ENCODE results near the gene CCL21. TPM values are rescaled to one million over a fixed set of nuclear protein-coding genes. Genes with fewer than 3 reads are reported as not detected.
"Not testable (repeated sequence)": the region's sequence is repeated elsewhere in the genome, so short reads cannot be mapped to it uniquely, and the experiment has no call there.

Gene CCL21, protein sequence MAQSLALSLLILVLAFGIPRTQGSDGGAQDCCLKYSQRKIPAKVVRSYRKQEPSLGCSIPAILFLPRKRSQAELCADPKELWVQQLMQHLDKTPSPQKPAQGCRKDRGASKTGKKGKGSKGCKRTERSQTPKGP
- polyA plus RNA-seq (ENCODE audit: insufficient read length in 3 of 3): 10 to 100 TPM in 2 of 3 donors, 1 to 10 TPM in 1; 8.4 to 33.3 (median 21.8) TPM
- long read RNA-seq, donor 1, partial matches to known transcripts: 0 of 3 reads
- long read RNA-seq, donor 1, other reads (novel, unspliced or antisense): 0 of 3 reads
- long read RNA-seq, donor 2, transcript CCL21-201 (4 exons, 852 nt): major isoform, 27 of 41 reads
- long read RNA-seq, donor 2, transcript CCL21-202 (3 exons, 599 nt): minor isoform, 5 of 41 reads
- long read RNA-seq, donor 2, partial matches to known transcripts: 9 of 41 reads
- long read RNA-seq, donor 2, other reads (novel, unspliced or antisense): 0 of 41 reads
- long read RNA-seq, donor 3, transcript CCL21-201 (4 exons, 852 nt): major isoform, 10 of 11 reads
- long read RNA-seq, donor 3, partial matches to known transcripts: 0 of 11 reads
- long read RNA-seq, donor 3, other reads (novel, unspliced or antisense): 0 of 11 reads
- long read RNA-seq, donor 4, partial matches to known transcripts: 0 of 5 reads
- long read RNA-seq, donor 4, other reads (novel, unspliced or antisense): 0 of 5 reads
- long read RNA-seq, donor 5: 0 reads
- long read RNA-seq, donor 6, partial matches to known transcripts: 0 of 3 reads
- long read RNA-seq, donor 6, other reads (novel, unspliced or antisense): 0 of 3 reads
- long read RNA-seq, donor 7, transcript CCL21-201 (4 exons, 852 nt): major isoform, 20 of 29 reads
- long read RNA-seq, donor 7, partial matches to known transcripts: 7 of 29 reads
- long read RNA-seq, donor 7, other reads (novel, unspliced or antisense): 0 of 29 reads
- long read RNA-seq, donor 8, transcript CCL21-202 (3 exons, 599 nt): minor isoform, 5 of 28 reads
- long read RNA-seq, donor 8, transcript CCL21-201 (4 exons, 852 nt): major isoform, 18 of 28 reads
- long read RNA-seq, donor 8, partial matches to known transcripts: 5 of 28 reads
- long read RNA-seq, donor 8, other reads (novel, unspliced or antisense): 0 of 28 reads
- long read RNA-seq, donor 9, transcript CCL21-201 (4 exons, 852 nt): major isoform, 9 of 9 reads
- long read RNA-seq, donor 9, partial matches to known transcripts: 0 of 9 reads
- long read RNA-seq, donor 9, other reads (novel, unspliced or antisense): 0 of 9 reads
- long read RNA-seq, donor 10, partial matches to known transcripts: 0 of 3 reads
- long read RNA-seq, donor 10, other reads (novel, unspliced or antisense): 0 of 3 reads
- long read RNA-seq, donor 11, partial matches to known transcripts: 0 of 3 reads
- long read RNA-seq, donor 11, other reads (novel, unspliced or antisense): 0 of 3 reads
- long read RNA-seq, donor 12, partial matches to known transcripts: 0 of 2 reads
- long read RNA-seq, donor 12, other reads (novel, unspliced or antisense): 0 of 2 reads
- long read RNA-seq, donor 13: 0 reads
- long read RNA-seq, donor 14, transcript CCL21-201 (4 exons, 852 nt): major isoform, 8 of 8 reads
- long read RNA-seq, donor 14, partial matches to known transcripts: 0 of 8 reads
- long read RNA-seq, donor 14, other reads (novel, unspliced or antisense): 0 of 8 reads
- long read RNA-seq, donor 15, partial matches to known transcripts: 0 of 3 reads
- long read RNA-seq, donor 15, other reads (novel, unspliced or antisense): 0 of 3 reads
- long read RNA-seq, donor 16, transcript CCL21-201 (4 exons, 852 nt): major isoform, 7 of 8 reads
- long read RNA-seq, donor 16, partial matches to known transcripts: 0 of 8 reads
- long read RNA-seq, donor 16, other reads (novel, unspliced or antisense): 0 of 8 reads

DNA sequence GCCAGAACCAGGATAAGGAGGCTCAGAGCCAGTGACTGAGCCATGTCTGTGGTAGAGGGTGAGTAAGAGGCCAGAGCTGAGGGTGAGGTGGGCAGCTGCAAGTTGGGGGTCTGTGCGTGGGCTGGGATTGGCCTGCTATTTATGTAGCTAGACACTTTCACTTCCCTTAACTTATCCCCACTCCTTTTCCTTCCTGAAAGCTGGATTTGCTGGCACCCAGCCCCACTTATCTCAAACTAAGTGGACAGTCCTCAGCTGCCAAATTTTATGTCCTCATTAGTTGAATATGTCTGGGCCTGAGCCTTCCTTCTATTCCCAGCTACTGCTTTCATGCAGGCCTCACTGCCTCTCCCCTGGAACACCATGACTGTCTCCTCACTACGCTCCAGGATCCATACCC lies at the start of gene CCL21:
CCL21 (minus strand) TSS at position 114 of the 400 bp plus-strand sequence; CDS start at position 44, 70 bp downstream.
- DNase-seq (ENCODE audit: extremely low read depth in 1 of 11, low read depth in 9 of 11, low spot score in 4 of 11): peak in 4 of 11 donors; percentile 24 to 55 (median 34)

DNA sequence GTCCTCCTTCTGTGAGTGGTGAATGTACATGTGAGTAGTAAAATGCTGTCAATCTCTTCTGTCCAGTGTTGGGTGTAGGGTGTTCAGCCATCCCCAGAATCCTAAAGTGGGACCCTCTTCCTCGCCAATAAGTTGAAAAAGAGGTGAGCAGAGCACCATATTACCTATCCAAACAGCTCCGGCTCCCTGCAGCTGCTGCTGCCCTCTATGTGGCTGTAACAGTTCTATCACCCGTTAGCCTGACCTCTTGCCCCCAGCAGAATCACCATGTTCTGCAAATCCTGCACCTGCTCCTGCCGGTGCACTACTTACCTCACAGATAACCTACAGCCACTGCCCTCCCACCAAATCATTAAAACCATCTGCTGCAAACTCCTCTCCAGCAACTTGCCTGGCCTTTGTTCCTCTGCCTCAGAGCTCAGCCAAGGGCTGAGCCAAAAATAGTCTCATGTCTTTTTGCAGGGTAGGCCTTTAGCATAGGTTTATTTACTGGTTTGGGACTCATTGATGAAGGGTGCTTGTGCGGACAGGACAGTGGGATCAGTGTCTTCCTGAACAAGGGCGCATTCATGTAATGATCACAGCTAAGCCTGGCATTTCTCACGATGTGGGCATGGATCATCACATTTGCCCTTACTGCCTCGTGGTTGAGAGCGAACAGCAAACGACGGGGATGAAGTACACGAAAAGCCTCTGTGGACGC lies 49.6 kb upstream of the CCL21 start:
- no peak for DNase-seq (ENCODE audit: extremely low read depth in 1 of 11, low read depth in 9 of 11, low spot score in 4 of 11)

DNA sequence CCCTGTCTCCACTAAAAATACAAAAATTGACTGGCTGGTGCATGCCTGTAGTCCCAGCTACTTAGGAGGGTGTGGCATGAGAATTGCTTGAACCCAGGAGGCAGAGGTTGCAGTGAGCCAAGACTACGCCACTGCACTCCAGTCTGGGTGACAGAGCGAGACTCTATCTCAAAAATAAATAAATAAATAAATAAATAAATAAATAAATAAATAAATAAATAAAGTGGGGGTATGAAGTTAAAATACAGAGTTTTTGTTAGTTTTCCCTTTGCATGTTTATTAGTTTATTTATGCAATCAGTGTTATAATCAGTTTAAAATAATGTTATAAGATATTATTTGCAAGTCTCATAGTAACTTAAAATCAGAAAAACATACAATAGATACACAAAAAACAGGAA lies 40.4 kb upstream of the CCL21 start:
- DNase-seq (ENCODE audit: extremely low read depth in 1 of 11, low read depth in 9 of 11, low spot score in 4 of 11): not testable (repeated sequence)

DNA sequence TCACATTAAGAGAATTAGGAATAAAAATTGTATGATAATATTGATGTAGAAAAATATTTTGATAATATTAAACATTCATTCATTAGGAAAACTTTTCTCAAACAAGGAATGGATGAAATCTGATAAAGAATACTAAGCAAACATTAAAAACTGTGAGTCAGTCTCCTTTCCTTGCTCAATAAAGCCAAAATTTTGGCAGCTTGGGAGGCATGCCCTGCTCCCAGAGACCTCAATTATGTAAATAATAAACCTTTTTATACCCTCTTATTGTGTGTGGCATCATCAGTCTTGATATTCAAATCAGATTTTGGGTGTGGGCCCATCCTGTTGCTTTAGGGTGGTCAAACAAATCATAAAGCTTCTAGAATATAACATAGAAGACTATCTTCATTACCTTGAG lies 36.6 kb upstream of the CCL21 start:
- no peak for DNase-seq (ENCODE audit: extremely low read depth in 1 of 11, low read depth in 9 of 11, low spot score in 4 of 11)

DNA sequence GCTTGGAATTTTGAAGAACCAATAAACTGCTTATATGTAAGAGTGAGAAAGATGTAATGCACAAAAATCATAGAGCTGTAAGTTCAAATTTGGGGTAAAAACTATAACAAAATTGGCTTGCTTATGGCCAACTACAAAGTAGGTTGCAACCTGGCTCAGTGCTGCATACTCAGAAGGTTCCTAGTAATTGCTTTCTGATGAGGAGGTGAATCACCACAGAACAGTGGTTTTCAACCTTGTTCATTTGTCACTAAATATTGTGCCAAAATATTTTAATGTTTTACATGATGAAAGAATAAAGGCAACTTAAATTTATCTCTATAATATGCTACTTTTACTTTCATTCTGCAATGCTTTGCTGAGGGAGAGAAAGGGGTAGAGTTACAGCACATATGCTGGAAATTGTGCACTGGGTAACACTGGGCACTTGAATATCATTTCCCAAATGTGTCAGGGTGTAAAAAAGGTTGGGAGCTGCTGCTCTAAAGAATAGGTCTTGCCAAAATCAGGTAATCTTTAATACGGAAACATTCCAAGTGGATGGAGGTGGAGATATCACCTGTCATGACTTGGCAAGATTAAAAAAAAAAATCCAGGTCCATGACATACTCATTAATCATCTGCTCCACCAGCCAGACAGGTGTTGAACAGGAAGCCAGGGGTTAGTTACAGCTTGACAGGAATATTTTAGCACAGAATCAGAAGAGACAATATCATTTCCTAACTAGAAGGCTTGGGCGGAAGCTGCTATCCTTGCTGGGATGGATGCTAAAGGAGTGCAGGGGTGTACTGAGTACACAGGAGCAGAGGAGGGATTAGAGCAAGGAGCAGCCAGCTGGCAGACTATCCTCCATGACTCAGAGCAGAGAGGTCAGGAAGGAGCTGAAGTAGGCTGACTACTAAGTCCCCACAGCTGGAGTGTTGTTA lies 34.6 kb upstream of the CCL21 start:
- no peak for DNase-seq (ENCODE audit: extremely low read depth in 1 of 11, low read depth in 9 of 11, low spot score in 4 of 11)

DNA sequence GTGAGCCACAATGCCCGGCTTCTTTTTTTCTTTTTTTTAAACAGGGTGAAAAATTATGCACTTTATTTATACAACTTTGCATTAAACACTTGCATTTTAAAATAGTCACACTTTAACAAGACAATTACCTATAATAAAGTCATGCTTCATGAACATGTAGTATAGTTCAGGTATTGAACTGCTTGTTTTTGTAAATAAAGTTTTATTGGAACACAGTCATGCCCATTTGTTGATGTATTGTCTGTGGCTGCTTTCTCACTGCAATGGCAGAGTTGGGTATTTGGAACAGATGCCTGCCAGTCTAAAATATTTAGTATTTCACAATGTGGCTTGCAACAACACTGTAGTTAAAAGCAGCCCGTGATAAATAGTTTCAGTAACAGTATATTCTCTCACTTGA lies 32.8 kb upstream of the CCL21 start:
- no peak for DNase-seq (ENCODE audit: extremely low read depth in 1 of 11, low read depth in 9 of 11, low spot score in 4 of 11)

DNA sequence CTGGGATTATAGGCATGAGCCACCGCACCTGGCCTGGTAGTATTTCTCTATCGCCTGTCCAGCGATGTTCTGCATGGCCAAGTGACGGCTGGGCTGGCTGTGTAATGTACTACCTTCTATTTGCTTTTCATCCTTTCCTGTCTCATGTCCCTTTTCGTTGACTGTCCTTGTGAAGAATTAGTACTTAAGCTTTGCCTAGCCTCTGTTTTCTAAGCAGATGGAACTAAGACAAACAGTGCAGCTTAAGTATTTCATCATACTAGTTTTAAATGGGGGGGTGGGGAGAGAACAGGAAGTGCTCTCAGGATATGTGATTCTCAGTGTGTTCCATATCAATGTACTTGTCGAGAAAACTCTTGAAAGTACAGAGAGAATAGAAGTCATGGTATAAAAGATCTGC lies 31.7 kb upstream of the CCL21 start:
- no peak for DNase-seq (ENCODE audit: extremely low read depth in 1 of 11, low read depth in 9 of 11, low spot score in 4 of 11)

DNA sequence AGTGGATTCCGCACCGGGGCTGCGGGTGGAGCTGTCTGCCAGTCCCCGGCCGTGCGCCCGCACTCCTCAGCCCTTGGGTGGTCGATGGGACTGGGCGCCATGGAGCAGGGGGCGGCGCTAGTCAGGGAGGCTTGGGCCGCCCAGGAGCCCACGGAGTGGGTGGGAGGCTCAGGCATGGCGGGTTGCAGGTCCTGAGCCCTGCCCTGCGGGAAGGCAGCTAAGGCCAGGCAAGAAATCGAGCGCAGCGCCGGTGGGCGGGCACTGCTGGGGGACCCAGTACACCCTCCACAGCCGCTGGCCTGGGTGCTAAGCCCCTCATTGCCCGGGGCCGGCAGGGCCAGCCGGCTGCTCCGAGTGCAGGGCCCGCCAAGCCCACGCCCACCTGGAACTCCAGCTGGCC lies 30.2 kb upstream of the CCL21 start:
- not testable (repeated sequence) for DNase-seq (ENCODE audit: extremely low read depth in 1 of 11, low read depth in 9 of 11, low spot score in 4 of 11)

DNA sequence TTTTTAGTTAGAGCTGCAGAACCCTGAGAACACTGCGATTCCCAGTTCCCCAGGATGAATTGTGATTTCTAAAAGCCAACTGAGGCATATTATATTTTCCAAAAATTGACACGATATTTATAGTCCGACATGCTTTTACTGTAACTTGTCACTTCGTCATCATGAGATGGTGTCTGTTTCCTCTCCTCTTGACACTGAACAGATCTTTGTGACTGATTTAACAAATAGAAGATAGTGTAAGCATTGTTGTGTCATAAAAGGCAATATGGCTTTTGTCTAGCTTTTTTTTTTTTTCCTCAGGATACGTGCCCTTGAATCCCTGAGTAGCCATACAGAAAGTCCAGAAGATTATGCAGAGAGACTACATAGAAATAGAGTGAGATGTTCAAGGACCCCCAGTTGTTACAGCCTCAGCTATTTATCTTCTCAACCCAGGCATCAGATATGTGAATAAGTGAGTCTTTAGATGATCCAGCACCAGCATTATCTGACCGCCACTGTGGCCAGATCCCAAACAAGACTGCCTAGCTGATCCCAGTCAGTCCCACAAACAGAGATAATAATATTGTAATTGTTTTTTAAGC lies 27.8 kb upstream of the CCL21 start:
- no peak for DNase-seq (ENCODE audit: extremely low read depth in 1 of 11, low read depth in 9 of 11, low spot score in 4 of 11)

DNA sequence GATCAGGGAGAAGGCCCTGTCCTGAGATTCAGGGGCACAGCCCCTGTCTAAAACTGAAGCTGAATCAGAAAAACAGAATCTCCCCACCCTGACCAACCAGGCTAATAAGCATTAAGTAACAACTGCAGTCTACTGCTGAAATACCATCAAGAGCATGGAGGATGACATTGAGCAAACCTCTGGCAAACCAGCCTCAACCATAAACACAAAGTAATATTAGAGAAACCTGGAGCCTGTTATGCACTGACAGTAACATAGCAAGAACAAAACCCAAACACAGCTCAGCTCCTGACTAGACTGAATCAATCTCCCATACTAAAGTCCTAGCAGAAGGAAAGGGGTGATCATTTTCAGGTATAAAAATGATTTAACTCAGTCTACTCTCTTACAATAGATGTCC lies 24.8 kb upstream of the CCL21 start:
- no peak for DNase-seq (ENCODE audit: extremely low read depth in 1 of 11, low read depth in 9 of 11, low spot score in 4 of 11)

DNA sequence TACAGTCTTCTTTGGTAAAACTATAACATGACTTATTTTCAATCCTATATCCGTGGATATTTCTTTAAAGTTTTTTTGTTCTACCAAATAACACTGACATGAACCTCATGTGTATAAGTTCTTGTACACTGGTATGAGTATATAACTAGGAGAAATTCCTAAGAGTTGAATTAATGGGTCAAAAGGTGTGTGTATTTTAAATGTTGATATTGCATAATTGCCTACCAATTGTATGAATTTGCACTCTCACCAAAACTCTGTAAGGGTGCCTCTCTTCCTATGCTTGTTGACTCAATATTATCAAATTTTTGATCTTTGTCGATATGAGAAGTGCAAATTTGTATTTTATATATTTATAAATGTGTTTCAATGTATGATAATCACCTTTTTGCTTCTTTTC lies 22.9 kb upstream of the CCL21 start:
- no peak for DNase-seq (ENCODE audit: extremely low read depth in 1 of 11, low read depth in 9 of 11, low spot score in 4 of 11)

DNA sequence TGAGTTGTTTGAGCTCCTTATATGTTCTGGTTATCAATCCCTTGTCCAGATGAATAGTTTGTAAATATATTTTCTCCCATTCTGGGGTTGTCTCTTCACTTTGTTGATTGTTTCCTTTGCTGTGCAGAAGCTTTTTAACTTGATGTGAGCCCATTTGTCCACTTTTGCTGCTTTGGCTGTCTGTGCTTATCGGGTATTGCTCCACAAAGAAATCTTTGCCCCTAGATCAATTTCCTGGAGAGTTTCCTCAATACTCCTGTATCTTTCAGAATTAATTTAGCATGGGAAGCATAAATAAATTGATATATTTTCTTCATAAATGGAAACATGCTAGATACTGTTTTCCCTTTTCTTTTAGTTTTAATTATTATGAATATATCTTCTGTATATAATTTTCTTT lies 22.5 kb upstream of the CCL21 start:
- no peak for DNase-seq (ENCODE audit: extremely low read depth in 1 of 11, low read depth in 9 of 11, low spot score in 4 of 11)

DNA sequence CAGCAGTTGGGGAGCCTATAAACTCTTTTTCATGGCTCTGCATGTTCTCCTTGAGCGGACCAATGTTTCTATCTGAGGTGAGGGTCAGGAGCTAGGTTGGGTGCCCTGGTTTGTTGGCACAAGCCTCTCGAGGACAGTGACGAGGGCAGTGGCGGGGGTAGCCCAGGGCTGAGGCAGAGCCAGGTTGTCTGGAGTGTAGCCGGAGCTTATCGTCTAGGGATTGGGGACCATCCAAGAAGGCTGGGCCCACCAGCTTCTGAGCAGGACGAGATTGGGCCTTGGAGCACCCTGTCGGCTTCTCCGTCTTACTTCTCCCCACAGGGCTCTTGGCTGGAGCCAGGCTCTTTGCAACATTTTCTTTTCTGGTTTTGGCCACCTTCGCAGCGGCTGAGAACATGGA lies 13.2 kb upstream of the CCL21 start:
- no peak for DNase-seq (ENCODE audit: extremely low read depth in 1 of 11, low read depth in 9 of 11, low spot score in 4 of 11)

DNA sequence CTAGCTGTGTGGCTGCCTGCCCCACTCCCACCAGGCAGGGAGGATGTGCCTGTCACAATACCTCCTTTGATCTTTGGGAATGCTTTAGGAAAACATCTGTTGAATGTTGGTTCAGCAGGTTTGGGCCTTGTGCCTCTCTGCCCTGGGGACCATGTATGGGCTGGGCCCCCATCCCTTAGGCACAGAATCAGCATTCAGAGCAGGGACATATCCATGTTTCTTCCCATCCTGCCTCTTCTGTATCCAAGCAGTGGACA lies 9.8 kb upstream of the CCL21 start:
- not testable (repeated sequence) for DNase-seq (ENCODE audit: extremely low read depth in 1 of 11, low read depth in 9 of 11, low spot score in 4 of 11)

DNA sequence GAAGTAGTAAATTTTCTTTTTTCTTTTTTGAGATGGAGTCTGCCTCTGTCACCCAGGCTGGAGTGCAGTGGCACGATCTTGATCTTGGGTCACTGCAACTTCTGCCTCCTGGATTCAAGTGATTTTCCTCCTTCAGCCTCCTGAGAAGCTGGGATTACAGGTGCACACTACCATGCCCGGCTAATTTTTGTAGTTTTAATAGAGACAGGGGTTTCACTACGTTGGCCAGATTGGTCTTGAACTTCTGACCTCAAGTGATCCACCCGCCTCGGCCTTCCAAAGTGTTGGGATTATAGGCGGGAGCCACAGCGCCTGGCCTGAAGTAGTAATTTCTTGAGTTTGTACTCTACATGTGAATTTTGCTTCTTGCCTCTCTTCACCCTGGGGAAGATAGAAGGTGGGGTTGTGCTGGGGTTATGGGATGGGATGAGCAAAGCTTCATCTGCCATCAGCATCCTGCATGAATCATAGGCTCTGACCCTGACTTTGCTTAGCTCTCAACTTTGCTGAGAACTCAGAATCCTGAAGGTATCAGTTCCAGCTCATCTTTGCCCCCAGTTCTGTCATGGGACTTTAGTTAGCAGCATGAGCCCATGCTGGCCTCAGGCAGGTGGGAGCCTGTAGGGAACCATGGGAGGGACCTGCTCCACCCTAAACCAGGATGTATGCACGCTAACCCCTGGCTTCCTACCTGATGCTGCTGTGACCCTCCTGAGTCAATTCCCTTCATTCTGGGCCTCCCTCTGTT lies 9.3 kb upstream of the CCL21 start:
- no peak for DNase-seq (ENCODE audit: extremely low read depth in 1 of 11, low read depth in 9 of 11, low spot score in 4 of 11)
